ENCODE results near the gene KNCN.

KNCN gene

DNA sequence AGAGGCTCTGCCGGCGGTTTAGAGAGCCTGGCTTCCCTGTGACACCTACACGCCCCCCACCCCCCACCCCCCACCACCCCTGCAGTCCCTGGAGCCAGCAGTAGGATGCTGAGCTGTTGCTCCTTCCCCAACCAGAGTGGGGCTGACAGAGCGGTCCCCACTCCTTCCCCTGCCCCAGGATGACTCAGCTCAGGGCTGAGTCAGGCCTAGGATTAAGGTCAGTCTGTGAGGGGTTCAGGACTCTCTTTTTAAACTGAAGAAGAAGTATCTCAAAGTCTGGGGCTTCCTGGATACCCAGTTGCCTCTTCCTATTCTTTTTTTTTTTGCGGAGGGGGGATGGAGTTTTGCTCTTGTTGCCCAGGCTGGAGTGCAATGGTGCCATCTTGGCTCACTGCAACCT, 42.7 kb downstream of the KNCN start:
- no peak for DNase-seq

DNA sequence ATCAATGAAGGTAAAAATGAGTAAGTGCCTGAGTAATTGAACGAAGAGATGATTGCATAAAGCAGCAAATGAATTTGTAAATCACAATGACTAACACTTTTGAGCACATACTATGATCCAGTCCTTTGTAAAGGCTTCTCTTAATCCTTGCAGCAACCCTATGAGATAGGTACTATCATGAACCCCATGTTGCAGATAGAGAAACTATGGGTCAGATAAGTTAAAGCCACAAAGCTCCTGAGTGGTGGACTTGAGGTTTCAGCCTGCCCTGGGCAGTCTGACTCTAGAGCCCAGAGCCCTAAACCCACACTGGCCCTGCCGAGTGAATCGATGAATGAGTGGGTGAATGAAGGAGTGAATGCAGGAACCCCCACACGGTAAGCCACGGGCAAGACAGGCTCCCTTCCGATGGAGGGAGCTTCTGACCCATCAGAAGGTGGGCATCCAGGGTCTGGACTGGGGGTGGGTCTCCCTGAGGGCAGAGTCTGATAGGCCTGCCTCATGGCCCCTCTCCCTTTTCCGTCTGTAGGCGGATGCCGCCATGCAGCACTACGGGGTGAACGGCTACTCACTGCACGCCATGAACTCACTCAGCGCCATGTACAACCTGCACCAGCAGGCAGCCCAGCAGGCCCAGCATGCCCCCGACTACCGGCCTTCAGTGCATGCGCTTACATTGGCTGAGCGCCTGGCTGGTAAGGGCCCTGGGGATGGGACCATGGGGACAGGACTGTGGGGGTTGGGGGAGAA, 44.8 kb downstream of the KNCN start:
- no peak for DNase-seq

DNA sequence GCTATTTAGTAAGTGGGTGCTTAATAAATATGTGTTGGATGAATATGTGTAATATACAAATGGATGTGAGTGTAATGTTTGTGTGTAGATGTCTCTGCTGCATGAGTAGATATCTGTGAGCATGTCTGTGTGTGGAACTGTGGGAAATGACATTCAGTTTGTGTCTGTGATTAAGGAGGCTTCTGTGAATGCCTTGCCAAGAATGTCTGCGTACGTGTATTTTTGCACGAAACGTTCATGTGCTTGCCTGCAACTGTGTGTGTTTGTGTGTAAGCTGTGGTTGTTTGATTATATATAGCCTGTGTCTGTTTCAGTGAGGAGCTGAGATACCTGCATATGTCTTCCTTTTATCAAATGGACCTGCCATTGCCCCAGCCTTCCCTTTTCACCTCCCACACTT, 48.0 kb downstream of the KNCN start:
- DNase-seq = no peak

DNA sequence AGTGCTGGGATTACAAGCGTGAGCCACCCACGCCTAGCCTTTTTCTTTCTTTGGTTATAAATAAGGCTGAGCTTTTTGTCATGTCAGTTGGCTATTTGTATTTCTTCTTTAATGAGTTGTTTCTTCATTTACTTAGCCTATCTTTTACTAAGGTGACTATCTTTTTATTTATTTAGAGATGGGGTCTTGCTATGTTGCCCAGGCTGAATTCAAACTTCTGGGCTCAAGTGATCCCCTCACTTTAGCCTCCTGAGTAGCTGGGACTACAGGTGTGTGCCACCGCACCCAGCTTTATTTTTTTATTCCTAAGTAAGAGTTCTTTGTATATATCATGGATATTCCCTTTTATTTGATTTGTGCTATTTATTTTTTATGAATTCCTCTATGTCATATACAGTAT, 49.9 kb downstream of the KNCN start:
- DNase-seq = no peak

DNA sequence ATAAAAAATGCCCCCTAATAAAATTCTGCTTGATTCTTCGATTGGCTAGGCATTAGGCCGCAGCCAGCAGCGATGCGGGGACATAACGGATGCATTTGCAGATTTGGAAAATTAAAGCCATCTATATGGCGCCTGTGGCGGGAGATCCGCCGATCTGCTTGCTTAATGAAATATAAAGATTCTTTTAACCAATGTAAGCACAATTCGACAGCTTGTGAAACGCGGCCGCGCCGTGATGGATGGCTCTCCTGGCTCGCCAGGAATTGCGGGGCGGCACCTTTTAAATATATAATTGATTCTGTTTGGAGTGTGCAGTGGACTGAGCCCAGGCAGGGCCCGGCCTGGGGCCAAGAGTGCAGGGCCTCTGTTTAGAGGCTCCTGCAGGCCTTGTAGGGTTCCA, 53.8 kb downstream of the KNCN start:
- DNase-seq = no peak

DNA sequence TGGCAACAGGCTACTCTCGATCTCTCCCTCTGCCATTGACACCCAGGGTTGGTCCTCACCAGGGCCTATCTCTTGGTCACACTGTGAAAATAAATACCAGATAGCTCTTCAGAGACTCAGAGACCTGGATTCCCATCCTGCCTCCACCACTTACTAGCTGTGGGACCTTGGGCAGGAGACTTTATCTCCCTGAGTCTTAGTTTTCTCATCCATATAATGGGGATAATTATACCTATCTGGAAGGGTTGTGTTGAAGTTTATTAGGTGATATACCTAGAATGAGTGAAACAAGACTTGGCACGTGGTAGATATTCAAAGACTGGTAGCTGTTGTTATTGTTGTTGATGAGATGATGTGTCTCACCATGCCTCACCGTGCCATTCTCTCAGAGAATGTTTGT, 54.4 kb downstream of the KNCN start:
- no peak for DNase-seq

DNA sequence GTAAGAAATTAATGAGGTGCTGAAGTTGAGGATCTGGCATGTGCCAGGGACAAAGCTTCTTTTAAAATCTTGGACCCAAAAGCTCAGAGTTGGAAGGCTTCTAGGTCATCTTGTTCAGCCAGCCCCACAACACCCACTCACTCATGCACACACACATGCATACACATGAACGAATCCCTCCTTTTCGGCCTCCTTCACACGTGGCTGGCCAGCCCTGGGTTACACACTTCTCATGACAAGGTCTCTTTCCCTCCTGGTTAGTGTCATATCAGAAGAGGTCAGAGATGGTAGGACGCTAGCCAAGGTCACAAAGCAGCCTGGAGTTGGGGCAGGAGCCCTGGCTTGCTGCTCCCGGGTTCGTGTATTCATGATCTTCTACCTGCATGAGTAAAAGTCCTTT, 54.9 kb downstream of the KNCN start:
- DNase-seq = no peak

DNA sequence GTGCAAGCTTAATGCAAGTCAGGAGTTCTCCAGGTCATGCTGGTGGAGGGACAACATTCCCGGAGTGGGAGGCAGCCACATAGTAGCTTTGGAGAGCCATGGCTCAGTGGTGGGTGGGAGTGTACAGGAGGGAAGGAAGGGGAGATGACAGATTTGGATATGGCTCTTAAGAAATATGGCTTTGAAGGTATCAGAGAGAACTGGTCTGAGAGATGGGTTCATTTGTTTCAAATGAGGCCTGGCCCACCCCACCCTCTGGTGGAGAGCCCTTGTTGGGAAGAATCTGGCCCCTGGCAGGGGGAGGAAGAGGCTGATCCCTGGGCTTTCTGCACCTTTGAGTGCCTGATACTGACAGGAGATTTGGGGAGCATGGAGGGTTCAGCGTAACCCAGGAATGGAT, 55.7 kb downstream of the KNCN start:
- DNase-seq = no peak

All from amygdala (tissue), 56 donors.